ENCODE data around the gene NBDY.

DNA sequence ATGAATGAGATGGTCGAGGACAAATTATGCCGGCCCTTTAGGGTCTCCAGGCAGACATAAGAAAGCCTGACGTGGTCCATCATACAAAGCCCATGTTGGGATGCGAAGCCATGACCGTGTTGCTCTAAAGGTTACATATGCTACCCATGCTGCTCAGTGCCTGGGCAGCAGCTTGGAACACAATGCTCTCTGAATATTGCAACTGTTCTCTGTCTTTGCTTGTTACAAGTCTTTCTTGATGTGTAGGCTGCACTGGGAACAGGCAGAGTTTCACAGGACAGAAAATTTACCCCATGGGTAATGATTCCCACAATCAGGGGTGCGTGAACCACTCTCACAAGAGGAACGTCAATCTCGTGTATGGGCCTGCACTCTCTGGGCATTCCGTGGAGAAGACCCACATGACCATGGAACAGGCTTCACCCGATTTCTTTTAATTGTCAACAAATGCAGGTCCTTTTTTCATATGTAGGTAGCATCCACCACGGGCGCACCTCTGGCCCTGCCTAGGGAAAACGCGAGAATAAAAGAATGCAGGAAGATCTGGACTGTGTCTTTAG lies 66.3 kb downstream of the NBDY start:
- TF ChIP-seq, protein P1, sequence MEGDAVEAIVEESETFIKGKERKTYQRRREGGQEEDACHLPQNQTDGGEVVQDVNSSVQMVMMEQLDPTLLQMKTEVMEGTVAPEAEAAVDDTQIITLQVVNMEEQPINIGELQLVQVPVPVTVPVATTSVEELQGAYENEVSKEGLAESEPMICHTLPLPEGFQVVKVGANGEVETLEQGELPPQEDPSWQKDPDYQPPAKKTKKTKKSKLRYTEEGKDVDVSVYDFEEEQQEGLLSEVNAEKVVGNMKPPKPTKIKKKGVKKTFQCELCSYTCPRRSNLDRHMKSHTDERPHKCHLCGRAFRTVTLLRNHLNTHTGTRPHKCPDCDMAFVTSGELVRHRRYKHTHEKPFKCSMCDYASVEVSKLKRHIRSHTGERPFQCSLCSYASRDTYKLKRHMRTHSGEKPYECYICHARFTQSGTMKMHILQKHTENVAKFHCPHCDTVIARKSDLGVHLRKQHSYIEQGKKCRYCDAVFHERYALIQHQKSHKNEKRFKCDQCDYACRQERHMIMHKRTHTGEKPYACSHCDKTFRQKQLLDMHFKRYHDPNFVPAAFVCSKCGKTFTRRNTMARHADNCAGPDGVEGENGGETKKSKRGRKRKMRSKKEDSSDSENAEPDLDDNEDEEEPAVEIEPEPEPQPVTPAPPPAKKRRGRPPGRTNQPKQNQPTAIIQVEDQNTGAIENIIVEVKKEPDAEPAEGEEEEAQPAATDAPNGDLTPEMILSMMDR (IDR thresholded peaks at IDR 0.05) = no peak
- TF ChIP-seq POLR2A (IDR thresholded peaks at IDR 0.05) = no peak

All from uterus (tissue), 2 donors.